TTC549 (cell line): ENCODE results near the gene PSENEN.
"Not testable (repeated sequence)": the region's sequence is repeated elsewhere in the genome, so short reads cannot be mapped to it uniquely, and the experiment has no call there.

Source experiments
- FAIRE-seq: peaks from 2 replicates; lab custom pipeline; 2012; peaks lifted over from hg19 to GRCh38; lab: Jason Lieb, UNC

The PSENEN gene

DNA sequence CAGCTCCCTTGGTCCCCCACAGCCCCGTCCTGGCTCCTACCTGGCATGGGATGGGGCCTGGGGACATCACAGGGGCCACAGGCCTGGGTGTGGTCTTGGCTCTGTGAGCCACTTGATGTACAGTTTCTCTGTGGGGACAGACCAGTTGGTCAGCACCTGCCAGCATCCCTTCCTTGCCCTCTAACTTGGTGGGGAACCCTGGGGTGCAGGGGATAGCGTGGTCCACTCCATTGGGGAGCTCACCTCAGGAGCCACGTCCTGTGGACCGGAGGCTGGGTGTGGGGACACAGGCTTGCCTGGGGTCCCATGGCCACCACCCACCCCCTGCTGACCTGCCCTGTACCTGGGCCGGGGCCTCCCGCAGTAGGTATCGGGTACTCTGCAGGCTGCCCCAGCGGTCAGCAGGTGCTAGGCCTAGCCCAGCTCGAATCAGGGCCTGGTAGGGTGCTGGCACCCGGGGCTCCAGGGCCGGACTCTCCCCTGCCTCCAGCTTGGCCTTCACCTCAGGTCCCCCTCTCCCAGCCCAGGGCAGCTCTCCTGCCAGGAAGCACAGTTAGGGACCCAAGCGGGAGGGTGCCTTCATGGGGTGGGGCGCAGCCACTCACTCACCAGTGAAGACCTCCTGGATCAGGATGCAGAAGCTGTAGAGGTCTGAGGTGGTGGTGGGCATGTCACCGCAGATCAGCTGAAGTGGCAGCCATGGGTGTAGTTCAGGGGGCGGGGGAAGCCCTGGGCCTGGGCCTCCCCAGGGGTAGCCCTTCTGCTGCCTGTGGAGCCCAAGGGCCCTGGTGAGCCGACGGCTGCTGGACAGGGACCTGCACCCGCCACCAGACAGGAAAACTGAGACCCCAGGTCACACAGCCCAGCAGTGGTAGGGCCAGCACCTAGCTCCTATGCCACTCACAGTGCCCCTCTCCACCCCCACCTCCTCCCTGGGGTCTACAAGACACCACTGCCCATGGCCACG lies 44.8 kb downstream of the PSENEN start:
- FAIRE-seq = no peak

DNA sequence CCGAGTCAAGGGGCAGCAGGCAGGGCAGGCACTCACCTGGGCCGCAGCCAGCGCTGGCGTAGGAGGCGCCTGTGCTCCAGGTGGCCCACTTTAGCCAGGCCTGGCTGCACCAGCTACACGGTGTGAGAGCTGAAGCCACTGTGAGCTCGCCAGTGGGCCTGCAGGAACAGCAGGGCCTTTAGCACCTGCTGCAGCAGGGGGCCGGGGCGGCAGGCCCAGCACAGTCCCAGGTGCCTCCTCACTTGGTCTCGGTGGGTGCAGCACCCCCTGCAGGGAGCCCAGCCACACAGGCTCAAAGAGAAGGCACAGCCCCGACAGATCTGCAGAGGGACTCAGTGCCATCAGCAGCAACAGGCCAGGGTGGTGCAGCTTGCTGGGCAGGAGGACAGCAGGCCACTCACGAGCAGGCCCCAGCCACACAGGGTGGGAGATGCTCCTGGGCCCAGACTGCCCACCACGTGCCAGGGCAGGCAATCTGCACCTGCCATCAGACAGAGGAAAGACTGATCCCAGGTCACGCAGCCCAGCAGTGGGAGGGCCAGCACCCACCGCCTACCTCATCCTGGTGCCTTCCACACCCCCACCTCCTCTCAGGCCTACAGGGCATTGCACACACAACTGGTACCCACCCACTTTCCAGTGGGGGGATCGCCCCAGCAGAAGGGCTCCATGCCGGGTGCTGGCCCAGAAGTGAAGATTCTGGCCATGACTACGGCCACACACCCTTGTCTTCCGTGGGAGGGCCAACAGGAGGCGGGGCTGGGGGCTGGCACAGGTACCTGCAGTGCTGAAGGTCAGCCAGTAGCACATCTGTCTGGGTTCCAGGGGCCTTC lies 45.7 kb downstream of the PSENEN start:
- no peak for FAIRE-seq

DNA sequence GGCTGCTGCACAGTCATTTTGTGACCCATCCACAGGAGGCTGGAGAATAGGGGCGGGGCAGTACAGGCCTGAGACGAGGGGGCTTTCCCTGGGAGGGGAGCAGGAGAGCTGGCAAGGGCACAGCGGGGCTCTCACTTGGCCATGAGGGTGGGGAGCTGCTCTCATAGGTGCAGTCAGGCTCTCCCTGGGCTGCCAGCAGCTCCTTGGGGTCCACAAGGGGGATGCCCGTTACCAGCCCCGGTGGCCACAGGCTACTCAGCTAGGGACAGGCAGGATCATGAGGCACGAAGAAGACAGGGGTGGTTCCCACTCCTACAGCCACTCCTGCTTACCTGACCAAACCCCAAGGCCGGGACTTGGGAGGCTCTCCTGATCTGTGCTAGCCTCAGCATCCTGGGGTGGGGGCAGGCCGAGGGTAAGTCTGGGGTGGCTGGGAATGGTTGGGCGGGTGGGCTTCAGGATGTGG lies 46.4 kb downstream of the PSENEN start:
- FAIRE-seq = no peak

DNA sequence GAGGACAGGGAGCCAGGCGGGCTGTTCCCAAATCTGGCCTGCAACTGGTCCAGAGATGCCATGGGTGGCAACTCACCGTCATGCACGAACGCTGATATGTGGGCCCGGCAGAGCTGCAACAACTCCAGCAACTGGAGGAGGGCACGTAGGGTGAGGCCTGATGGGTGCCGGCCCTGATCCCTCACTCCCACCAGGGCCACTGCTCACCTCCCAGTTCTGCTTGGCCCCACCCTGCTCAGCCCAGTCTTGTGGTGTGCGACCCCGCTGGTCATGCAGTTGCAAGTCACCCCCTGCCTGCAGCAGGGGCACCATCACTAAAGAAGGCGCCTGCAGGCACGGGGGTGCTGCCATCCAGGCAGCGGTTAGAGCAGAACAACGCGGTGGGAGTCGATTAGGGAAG lies 46.9 kb downstream of the PSENEN start:
- no peak for FAIRE-seq

DNA sequence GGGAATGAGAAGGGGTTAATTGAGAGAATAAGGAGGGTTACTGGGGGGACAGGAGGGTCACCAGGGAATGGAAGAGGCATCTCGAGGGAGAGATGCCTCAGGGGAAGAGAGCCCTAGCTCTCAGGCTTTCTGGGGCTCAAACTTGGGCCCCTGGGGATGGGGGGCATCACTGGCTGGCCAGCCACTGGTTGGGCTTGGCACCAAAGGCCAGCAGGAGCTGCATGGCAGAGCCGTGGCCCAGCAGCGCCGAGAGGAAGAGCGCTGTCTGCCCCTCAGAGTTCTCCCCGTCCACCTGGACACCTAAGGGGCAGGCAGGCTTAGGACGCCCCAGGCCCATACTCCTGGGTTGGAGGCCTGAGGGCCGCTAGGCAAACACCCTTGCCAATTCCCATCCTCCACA lies 47.4 kb downstream of the PSENEN start:
- FAIRE-seq = no peak

DNA sequence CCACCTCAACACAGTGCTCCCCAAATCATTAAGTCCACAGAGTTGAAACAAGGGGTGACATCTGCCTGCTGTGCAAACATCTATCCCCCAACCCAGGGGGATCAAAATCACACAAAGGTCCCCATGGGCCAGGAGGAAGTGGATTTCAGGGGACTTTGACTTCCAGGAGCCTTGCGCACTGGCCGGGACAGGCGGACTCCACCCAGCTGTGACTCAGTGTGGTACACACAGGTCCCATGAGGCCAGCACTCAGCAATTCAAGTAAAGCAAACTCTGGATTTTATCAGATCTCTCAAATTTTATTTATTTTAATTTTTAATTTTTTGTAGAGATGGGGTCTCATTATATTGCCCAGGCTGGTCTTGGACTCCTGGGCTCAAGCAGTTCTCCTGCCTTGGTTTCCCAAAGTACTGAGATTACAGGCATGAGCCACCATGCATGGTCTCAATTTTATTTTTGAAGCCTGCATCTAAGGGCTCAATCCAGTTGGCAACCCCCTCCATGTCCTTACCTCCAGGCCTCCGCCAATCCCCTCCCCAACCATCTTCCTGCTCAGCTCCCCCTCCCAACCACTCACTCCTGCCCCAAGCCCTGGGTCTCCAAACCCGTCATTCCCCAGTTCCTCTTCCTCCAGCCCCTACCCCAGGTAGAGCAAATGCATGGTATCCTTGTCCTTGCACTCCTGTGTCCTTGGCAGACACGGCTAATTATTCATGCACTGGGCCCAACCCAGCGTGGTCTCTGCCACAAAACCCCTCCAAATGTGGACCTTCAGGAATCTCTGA lies 48.1 kb downstream of the PSENEN start:
- FAIRE-seq = no peak

DNA sequence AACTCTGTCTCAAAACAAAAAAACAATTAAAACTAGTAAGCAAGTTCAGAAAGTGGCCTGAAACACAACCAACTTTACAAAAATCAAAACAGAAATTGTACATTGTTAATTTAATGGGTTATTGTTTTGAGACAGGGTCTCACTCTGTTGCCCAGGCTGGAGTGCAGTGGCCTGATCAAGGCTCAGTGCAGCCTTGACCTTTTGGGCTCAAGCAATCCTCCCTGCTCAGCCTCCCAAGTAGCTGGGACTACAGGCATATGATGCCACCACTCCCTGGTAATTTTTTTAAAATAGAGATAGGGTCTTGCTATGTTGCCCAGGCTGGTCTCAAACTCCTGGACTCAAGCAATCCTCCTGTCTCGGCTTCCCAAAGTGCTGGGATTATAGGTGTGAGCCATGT lies 50.1 kb downstream of the PSENEN start:
- FAIRE-seq = not testable (repeated sequence)
